ENCODE data around the gene RNF157.

DNA sequence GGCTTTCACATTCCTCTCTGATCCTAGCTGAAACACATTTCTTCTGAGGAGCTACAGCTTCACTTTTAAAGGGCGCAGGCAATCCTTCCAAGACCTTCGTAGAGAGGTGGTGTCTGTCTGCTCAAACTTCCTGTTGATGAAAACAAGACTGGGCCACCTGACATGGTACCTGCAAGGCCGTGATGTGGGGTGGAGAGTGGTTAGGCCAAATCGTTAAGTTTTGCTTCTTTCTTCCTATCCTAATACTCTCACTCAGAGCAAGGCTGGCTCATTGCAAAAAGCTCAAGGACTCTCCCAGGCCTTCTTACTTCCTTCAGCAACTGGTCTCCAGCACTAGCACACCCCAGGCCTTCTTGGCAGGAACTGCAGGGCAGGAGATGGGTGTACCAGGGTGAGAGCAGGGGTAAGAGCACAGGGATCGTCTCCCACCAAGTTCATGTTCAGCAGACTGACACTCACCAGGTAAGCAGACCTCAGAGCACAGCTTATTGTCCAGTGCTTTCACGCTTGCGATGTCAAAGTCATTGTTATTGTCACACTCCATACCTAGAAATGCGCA, 88.3 kb downstream of the RNF157 start:
- no peak for TF ChIP-seq BHLHE40 (IDR thresholded peaks at IDR 0.05; ENCODE audit: borderline replicate concordance)
- no peak for TF ChIP-seq SUZ12 (IDR thresholded peaks at IDR 0.05)
- TF ChIP-seq ARNT (IDR thresholded peaks at IDR 0.05) = no peak
- TF ChIP-seq NFRKB (IDR thresholded peaks at IDR 0.05) = no peak
- TF ChIP-seq, protein P1, sequence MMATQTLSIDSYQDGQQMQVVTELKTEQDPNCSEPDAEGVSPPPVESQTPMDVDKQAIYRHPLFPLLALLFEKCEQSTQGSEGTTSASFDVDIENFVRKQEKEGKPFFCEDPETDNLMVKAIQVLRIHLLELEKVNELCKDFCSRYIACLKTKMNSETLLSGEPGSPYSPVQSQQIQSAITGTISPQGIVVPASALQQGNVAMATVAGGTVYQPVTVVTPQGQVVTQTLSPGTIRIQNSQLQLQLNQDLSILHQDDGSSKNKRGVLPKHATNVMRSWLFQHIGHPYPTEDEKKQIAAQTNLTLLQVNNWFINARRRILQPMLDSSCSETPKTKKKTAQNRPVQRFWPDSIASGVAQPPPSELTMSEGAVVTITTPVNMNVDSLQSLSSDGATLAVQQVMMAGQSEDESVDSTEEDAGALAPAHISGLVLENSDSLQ (IDR thresholded peaks at IDR 0.05) = no peak

All from HEK293T (cell line).